Esophagus muscularis mucosa (tissue), 4 donors: Measurements from ENCODE around the gene SAMD10. TPM values are rescaled to one million over a fixed set of nuclear protein-coding genes. Genes with fewer than 3 reads are reported as not detected.

Source experiments
- DNase-seq: peaks from one replicate; pipeline ENCODE4 v3.0.0-alpha.2; 2017; ENCODE audit errors: extremely low spot score
- H3K27ac ChIP-seq, 4 donors: fragments of 200-600 bp; sonication (generic); replicated peaks in 1 of 4; 1 replicate in 3 of 4; 2 replicates in 1 of 4; pipeline ENCODE4 v1.5.1; 2016 to 2019; ENCODE audit warnings: mild to moderate bottlenecking in 1 of 4
- H3K27me3 ChIP-seq, 4 donors: fragments of 200-600 bp; sonication (generic); one replicate each; pipeline versions ENCODE4 v1.5.1 to v1.6.0; 2016 to 2019
- H3K36me3 ChIP-seq, 4 donors: fragments of 200-600 bp; sonication (generic); one replicate each; pipeline ENCODE4 v1.5.1; 2016 to 2019
- H3K4me1 ChIP-seq, 4 donors: fragments of 200-600 bp; sonication (generic); one replicate each; pipeline ENCODE4 v1.5.1; 2016 to 2019
- H3K4me3 ChIP-seq, 4 donors: fragments of 200-600 bp; sonication (generic); 1 replicate in 2 of 4; 2 replicates in 2 of 4; pipeline ENCODE4 v1.5.1; 2016 to 2019; ENCODE audit warnings: mild to moderate bottlenecking in 4 of 4, moderate library complexity in 1 of 4
- H3K9me3 ChIP-seq, 4 donors: fragments of 200-600 bp; sonication (generic); 1 replicate in 3 of 4; 2 replicates in 1 of 4; pipeline ENCODE4 v1.5.1; 2016 to 2019
- EP300 ChIP-seq: sonication (generic); formaldehyde crosslinking; IDR thresholded peaks from one replicate; pipeline ENCODE4 v1.6.1; 2017; ENCODE audit warnings: antibody characterized with exemption
- POLR2A ChIP-seq: fragments of 450-650 bp; IDR thresholded peaks from one replicate; pipeline ENCODE4 v1.6.1; 2017; ENCODE audit warnings: antibody characterized with exemption, moderate library complexity, mild to moderate bottlenecking, low read depth
- POLR2AphosphoS5 ChIP-seq, 2 donors: sonication (generic); formaldehyde crosslinking; IDR thresholded peaks; one replicate each; pipeline ENCODE4 v1.6.1; 2017; ENCODE audit warnings: antibody characterized with exemption in 2 of 2
- WGBS: methylation state at CpG from one replicate; pipeline ENCODE4 v1.1.5; 2018; 5-methylcytosine and 5-hydroxymethylcytosine counted together
- intact Hi-C: fragments of 100-400 bp; cut with DNase I; formaldehyde crosslinking; loops from one replicate; pipeline ENCODE4 v1.15.1; 2023
- total RNA-seq, 4 donors: library from RNA; depleted of rRNA; stranded (reverse); fragments of >200 nt; gene quantifications; one replicate each; pipeline versions ENCODE4 v1.1.0 to v1.2.1, GENCODE V29; 2016
- TF ChIP-seq, protein P1 (sequence below), 3 experiments: fragments of 200-600 bp in 2 of 3; fragments of 450-650 bp in 1 of 3; sonication (generic) in 2 of 3; IDR thresholded peaks; one replicate each; pipeline ENCODE4 v1.5.1; 2017 to 2019; ENCODE audit warnings: antibody characterized with exemption in 3 of 3, mild to moderate bottlenecking in 2 of 3, moderate library complexity in 1 of 3

SAMD10 gene
- total RNA-seq, 4 donors from 2014 or later: 2.1 to 11.7 (median 4.4) TPM

DNA sequence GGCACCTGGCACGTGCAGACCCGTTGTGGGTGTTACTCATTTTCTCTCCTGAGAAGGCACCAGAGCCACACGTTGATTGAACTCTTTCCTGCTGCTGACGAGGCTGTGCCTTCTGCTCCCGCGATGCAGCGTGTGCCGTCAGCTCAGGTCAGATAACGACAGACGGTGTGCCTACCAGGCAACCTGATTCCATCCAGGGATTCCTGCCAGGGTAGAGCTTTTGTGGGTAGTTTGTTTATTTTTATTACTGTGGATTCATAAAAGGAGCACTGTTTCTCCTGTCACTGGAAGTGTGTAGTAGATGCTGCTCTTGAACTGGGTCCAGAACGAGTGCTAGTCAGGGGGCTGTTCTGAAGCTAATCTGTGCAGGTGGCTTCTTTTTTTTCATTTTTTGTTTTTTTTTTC lies 22.2 kb upstream of the SAMD10 start:
- H3K36me3 ChIP-seq: peaks cover 69 to 99% (median 98%) of the 10 kb centered on the region in 4 donors
- TF ChIP-seq EP300 (no peak), POLR2A (no peak), POLR2AphosphoS5 (IDR thresholded peaks at IDR 0.05) (no peak)
- TF ChIP-seq, protein P1, sequence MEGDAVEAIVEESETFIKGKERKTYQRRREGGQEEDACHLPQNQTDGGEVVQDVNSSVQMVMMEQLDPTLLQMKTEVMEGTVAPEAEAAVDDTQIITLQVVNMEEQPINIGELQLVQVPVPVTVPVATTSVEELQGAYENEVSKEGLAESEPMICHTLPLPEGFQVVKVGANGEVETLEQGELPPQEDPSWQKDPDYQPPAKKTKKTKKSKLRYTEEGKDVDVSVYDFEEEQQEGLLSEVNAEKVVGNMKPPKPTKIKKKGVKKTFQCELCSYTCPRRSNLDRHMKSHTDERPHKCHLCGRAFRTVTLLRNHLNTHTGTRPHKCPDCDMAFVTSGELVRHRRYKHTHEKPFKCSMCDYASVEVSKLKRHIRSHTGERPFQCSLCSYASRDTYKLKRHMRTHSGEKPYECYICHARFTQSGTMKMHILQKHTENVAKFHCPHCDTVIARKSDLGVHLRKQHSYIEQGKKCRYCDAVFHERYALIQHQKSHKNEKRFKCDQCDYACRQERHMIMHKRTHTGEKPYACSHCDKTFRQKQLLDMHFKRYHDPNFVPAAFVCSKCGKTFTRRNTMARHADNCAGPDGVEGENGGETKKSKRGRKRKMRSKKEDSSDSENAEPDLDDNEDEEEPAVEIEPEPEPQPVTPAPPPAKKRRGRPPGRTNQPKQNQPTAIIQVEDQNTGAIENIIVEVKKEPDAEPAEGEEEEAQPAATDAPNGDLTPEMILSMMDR (IDR thresholded peaks at IDR 0.05): no peak
- intact Hi-C loops: no loop called here
- H3K4me3 ChIP-seq: no peak overlapping the region
- H3K4me1 ChIP-seq: peaks cover 4 to 21% (median 10%) of the 10 kb centered on the region in 4 donors
- no peaks in the 10 kb centered on the region for H3K27me3 ChIP-seq
- 43% methylated on average over 11 of the region's 11 CpGs for WGBS
- DNase-seq: no peak
- H3K27ac ChIP-seq: peak overlapping the region in 2 of 4 donors; percentile 16 to 42
- H3K9me3 ChIP-seq: no peaks in the 10 kb centered on the region

DNA sequence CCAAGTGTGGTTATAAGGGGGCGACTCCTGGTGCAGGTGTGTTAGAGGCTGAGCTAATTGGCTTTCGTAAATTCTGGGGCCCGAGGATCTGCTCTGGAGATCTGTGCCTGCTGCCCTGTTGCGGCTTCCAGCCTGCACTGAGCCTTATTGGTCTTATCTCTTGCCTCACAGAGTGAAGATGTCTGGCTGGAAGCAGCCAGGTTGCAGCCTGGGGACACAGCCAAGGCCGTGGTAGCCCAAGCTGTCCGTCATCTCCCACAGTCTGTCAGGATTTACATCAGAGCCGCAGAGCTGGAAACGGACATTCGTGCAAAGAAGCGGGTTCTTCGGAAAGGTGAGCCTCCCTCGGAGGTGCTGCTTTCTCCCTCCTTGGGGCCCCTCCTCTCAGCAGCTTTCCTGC lies 21.5 kb upstream of the SAMD10 start:
- no peak overlapping the region for H3K4me3 ChIP-seq
- TF ChIP-seq, protein P1 (IDR thresholded peaks at IDR 0.05): no peak
- no peak for TF ChIP-seq POLR2AphosphoS5 (IDR thresholded peaks at IDR 0.05)
- peaks cover 76 to 100% (median 98%) of the 10 kb centered on the region in 4 donors for H3K36me3 ChIP-seq
- H3K9me3 ChIP-seq: no peaks in the 10 kb centered on the region
- intact Hi-C loops: no loop called here
- peaks cover 4 to 19% (median 10%) of the 10 kb centered on the region in 4 donors for H3K4me1 ChIP-seq
- WGBS: 97% methylated on average over 5 of the region's 12 CpGs
- H3K27ac ChIP-seq: peak overlapping the region in 2 of 4 donors; percentile 16 to 42
- no peaks in the 10 kb centered on the region for H3K27me3 ChIP-seq
- DNase-seq: no peak

DNA sequence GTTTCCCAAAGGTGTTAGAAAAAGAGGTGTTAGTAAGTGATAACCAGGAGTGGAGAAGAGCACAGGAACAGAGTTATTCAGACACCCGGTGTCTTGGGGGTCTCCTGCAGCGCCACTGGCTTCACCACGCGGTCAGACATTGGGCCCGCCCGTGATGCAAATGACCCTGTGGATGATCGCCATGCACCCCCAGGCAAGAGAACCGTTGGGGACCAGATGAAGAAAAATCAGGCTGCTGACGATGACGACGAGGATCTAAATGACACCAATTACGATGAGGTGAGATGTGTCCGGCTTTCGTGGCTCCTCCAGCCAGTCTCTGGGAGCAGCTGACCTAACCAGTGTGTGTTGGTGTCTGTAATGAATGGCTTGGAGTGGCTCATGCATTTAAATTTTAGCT lies 3.5 kb upstream of the SAMD10 start:
- DNase-seq: no peak
- Histone ChIP-seq H3K27me3 (peaks cover 0 to 3% (median 0%) of the 10 kb centered on the region in 4 donors), H3K36me3 (peaks cover 29 to 56% (median 50%) of the 10 kb centered on the region in 4 donors), H3K9me3 (no peaks in the 10 kb centered on the region), H3K27ac (no peak overlapping the region), H3K4me1 (peaks cover 36 to 57% (median 47%) of the 10 kb centered on the region in 4 donors), H3K4me3 (no peak overlapping the region)
- WGBS: 88% methylated on average over 14 of the region's 14 CpGs
- intact Hi-C loops: no loop called here
- TF ChIP-seq EP300: no peak
- TF ChIP-seq POLR2A: no peak
- TF ChIP-seq POLR2AphosphoS5 (IDR thresholded peaks at IDR 0.05): no peak
- TF ChIP-seq, protein P1 (IDR thresholded peaks at IDR 0.05): no peak

DNA sequence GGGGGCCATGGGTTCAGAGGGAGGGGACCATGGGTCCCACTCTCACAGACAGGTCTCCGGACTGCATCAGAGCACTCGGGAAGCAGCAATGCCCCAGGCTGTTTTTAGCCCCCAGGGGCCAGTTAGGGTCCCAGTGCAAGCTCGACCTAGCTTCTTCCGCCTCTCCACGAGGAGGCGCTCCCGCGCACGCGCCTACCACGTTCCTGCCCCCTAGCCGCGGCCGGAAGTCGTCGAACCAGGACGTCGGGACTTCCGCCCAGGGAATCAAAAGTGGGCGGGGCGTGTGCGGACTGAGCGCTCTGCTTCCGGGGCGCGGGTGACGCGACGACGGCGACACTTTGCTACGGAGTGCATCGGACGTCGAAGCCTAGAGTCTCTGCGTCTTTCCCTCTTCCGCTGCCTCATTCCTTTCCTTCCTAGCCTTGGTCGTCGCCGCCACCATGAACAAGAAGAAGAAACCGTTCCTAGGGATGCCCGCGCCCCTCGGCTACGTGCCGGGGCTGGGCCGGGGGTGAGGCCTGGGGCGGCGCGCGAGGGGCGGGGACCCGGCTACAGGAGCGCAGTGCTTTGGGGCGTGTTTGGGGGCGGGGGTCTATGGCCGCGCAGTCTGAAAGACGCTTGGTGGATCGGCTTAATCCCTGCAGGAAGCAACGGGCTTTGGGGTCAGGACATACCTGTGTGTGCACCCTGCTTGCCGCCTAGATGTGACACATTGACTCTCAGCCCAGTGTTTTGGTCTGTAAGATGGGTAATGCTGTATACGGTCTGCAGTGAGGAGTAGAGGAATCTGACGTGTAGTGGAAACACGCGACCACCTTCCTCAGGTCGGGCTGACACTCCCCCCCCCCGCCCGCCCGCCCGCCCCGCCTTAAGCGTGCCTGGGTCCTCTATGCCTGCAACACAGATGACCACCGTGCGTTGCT lies 1.6 kb upstream of the SAMD10 start, which contains the start of gene PRPF6:
Gene PRPF6, plus strand, starts transcription at position 327 of the 923 bp plus-strand sequence. Its CDS starts 114 bp downstream, at position 441.
- WGBS: 1% methylated on average over 26 of the region's 75 CpGs
- peaks cover 20 to 37% (median 32%) of the 10 kb centered on the region in 4 donors for H3K36me3 ChIP-seq
- TF ChIP-seq EP300 (no peak), POLR2AphosphoS5 (IDR thresholded peaks at IDR 0.05) (peak; percentile 97 to 98)
- TF ChIP-seq, protein P1 (IDR thresholded peaks at IDR 0.05): peak; percentile 82 to 87 (median 85)
- DNase-seq: peak; percentile 97
- H3K4me1 ChIP-seq: peaks cover 36 to 57% (median 47%) of the 10 kb centered on the region in 4 donors
- intact Hi-C loops: no loop called here
- H3K27ac ChIP-seq: peak within 1 kb of the TSS; percentile 85 to 92 (median 88)
- no peaks in the 10 kb centered on the region for H3K9me3 ChIP-seq
- peaks cover 0 to 3% (median 0%) of the 10 kb centered on the region in 4 donors for H3K27me3 ChIP-seq
- peak within 1 kb of the TSS; percentile 88 to 99 (median 95) for H3K4me3 ChIP-seq
